ENCODE results near the gene PCAT7.

DNA sequence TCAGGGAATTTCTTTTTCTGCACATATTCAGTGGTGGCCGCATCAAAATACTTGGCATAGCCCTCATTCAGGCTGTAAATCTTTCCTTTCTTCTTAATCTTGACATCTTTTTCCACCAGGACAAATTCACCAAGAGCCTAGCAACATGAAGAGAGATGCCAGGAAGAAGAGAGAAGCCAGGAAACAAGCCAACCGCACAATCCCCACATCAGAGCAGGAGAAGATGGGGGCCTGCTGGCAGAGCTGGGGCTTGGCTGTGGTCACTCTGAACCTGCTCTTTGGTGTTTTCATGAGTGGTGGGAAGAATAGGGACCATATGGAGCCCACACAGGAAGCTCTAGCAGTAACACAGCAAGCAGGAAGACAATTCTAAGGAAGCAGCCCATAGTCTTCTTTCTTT lies 12.4 kb downstream of the PCAT7 start:
- TF ChIP-seq, protein P1, sequence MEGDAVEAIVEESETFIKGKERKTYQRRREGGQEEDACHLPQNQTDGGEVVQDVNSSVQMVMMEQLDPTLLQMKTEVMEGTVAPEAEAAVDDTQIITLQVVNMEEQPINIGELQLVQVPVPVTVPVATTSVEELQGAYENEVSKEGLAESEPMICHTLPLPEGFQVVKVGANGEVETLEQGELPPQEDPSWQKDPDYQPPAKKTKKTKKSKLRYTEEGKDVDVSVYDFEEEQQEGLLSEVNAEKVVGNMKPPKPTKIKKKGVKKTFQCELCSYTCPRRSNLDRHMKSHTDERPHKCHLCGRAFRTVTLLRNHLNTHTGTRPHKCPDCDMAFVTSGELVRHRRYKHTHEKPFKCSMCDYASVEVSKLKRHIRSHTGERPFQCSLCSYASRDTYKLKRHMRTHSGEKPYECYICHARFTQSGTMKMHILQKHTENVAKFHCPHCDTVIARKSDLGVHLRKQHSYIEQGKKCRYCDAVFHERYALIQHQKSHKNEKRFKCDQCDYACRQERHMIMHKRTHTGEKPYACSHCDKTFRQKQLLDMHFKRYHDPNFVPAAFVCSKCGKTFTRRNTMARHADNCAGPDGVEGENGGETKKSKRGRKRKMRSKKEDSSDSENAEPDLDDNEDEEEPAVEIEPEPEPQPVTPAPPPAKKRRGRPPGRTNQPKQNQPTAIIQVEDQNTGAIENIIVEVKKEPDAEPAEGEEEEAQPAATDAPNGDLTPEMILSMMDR (IDR thresholded peaks at IDR 0.05) = no peak
- TF ChIP-seq EZH2 (IDR thresholded peaks at IDR 0.05) = no peak
